ENCODE measurements around the gene MKRN2. TPM values are rescaled to one million over a fixed set of nuclear protein-coding genes. Genes with fewer than 3 reads are reported as not detected.

MKRN2 gene
- total and polyA plus RNA-seq, 9 of the 15 experiments (the other 6 are each of a cell fraction or from before 2014, with no cell fraction given), result 29.4 to 63.2 (median 42.9) TPM

DNA sequence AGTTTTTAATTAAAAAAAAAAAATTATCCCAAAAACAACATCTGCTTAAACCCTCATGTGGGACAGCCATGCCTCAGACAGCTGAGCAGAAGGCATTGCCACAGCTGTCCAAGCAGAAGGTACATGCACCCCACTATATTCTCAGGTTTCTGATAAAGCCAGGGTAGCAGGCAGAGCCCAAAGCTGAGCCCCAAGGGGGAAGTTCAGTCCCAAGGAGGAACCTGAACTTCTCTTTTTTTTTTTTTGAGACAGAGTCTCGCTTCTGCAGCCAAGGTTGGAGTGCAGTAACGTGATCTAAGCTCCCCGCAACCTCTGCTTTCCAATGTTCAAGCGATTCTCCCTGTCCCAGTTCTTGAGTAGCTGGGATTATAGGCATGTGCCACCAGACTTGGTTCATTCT is 33.2 kb downstream of the MKRN2 start (continued):
- TF ChIP-seq FOSL1 (tag; conservative IDR thresholded peaks at IDR 0.05) (no peak), HMGN3 (IDR thresholded peaks at IDR 0.05; ENCODE audit: borderline replicate concordance, extremely low read depth, insufficient read length, low read depth, low read length) (no peak), GABPB1 (CRISPR knock-in tag; IDR thresholded peaks at IDR 0.05) (no peak)

- no peaks in the 10 kb centered on the region for H4K20me1 ChIP-seq (replicated peaks; ENCODE audit: control insufficient read depth, insufficient read depth, low read length)
- peaks cover 93% of the 10 kb centered on the region for H3K36me3 ChIP-seq (ENCODE audit: control insufficient read depth, insufficient read depth, low read length)
- 97% methylated on average over 6 of the region's 6 CpGs for WGBS (ENCODE audit: insufficient coverage, low coverage, missing lambda C conversion rate)
- H3K9ac ChIP-seq (ENCODE audit: insufficient read depth in 1 of 2, low read depth in 2 of 2, low read length in 2 of 2), result no peak overlapping the region
- TF ChIP-seq, protein P1, sequence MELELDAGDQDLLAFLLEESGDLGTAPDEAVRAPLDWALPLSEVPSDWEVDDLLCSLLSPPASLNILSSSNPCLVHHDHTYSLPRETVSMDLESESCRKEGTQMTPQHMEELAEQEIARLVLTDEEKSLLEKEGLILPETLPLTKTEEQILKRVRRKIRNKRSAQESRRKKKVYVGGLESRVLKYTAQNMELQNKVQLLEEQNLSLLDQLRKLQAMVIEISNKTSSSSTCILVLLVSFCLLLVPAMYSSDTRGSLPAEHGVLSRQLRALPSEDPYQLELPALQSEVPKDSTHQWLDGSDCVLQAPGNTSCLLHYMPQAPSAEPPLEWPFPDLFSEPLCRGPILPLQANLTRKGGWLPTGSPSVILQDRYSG (tag; conservative IDR thresholded peaks at IDR 0.05; ENCODE audit: low read depth), result no peak
- TF ChIP-seq MCM2 (IDR thresholded peaks at IDR 0.05; ENCODE audit: low read depth) (no peak), ZNF407 (IDR thresholded peaks at IDR 0.05; ENCODE audit: low read depth) (no peak), SIN3A (IDR thresholded peaks at IDR 0.05; ENCODE audit: borderline replicate concordance in 2 of 2, control insufficient read depth in 1 of 2, low read depth in 2 of 2, low read length in 2 of 2) (no peak), DNMT1 (IDR thresholded peaks at IDR 0.05) (no peak)
- no peak for ATAC-seq
- H3K4me3 ChIP-seq, result no peak overlapping the region
- DNase-seq (ENCODE audit: extremely low read depth in 1 of 4, low spot score in 3 of 4), result no peak
- no peaks in the 10 kb centered on the region; the same call in 2 of the 3 replicates for H3K79me2 ChIP-seq (ENCODE audit: control insufficient read depth, insufficient read depth, low read length)
- 0 out of 5 replicates have a peak, but pooled peaks cover 0 to 2% of the 10 kb centered on the region in 2 experiments for H3K4me1 ChIP-seq (replicated peaks in 1 of 2; ENCODE audit: control insufficient read depth in 2 of 2, insufficient read depth in 2 of 2, low read length in 2 of 2)
- H3K27me3 ChIP-seq (ENCODE audit: control insufficient read depth in 2 of 2, insufficient read depth in 2 of 2, low read length in 2 of 2), result no peaks in the 10 kb centered on the region
- in situ Hi-C loops (cut with MboI) (no loop called here), intact Hi-C loops (cut with micrococcal nuclease) (no loop called here)
- H2AFZ ChIP-seq (ENCODE audit: low read depth, low read length), result no peak overlapping the region
- no peaks in the 10 kb centered on the region for H3K9me3 ChIP-seq (replicated peaks; ENCODE audit: control insufficient read depth, insufficient read depth, low read depth, low read length)
- BruUV-seq (replicated peaks), result no TSS peak
- ChIA-PET CTCF (ENCODE audit: low intra/inter-chr PET ratio) (no interaction called here), POLR2A (interaction anchor here (0.8 to 1.1 kb wide), 2 partner anchors 9 to 296 kb away, joined by 3 read pairs; no protein-coding TSS in a partner anchor)
- H3K4me2 ChIP-seq (ENCODE audit: insufficient read depth, low read length), result no peak overlapping the region
- H3K27ac ChIP-seq (ENCODE audit: extremely low read depth, low read depth, low read length), result no peak overlapping the region
- no peaks in the 10 kb centered on the region for H3K9me1 ChIP-seq (ENCODE audit: control insufficient read depth, insufficient read depth, low read length)
- FAIRE-seq, result no peak
Observed at GRCh38 chr3:12591456-12591855, 34.6 kb downstream of the MKRN2 start.
